LNCaP clone FGC (cell line): Measurements from ENCODE around the gene TBX5.

Experiments
- DNase-seq: peaks from one replicate; pipeline ENCODE4 v3.0.0-alpha.2; 2011; ENCODE audit warnings: low read depth
- H3K4me3 ChIP-seq: 2 replicates; pipeline ENCODE4 v1.5.1; 2011; ENCODE audit warnings: mild to moderate bottlenecking, low read depth, low read length, control low read depth
- TF ChIP-seq, protein P1 (sequence below): IDR thresholded peaks from 2 replicates; pipeline ENCODE4 v1.5.1; 2012; ENCODE audit warnings: mild to moderate bottlenecking; ENCODE audit not compliant: control insufficient read depth, insufficient read depth; ENCODE audit errors: extremely low read depth

TBX5 gene

DNA sequence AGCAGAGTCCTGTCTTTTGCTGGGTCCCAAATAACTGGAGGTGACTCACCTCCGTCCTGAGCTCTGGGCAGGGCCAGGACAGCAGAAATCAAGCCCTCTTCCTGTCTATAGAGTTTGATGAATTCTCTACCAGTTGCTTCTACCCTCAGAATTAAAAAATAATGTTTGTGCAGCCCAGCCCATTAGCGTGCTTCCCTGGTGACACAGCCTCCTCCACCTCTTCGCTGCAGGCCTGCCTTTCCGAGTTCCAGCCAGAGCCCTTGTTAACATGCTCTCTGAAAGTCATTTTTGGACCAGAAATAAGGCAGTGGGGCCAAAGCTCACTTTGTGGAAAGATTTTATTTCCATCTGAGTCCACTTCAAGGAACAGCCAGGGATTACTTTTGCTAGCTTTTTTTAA lies 94.0 kb downstream of the TBX5 start:
- H3K4me3 ChIP-seq: no peak overlapping the region
- TF ChIP-seq, protein P1, sequence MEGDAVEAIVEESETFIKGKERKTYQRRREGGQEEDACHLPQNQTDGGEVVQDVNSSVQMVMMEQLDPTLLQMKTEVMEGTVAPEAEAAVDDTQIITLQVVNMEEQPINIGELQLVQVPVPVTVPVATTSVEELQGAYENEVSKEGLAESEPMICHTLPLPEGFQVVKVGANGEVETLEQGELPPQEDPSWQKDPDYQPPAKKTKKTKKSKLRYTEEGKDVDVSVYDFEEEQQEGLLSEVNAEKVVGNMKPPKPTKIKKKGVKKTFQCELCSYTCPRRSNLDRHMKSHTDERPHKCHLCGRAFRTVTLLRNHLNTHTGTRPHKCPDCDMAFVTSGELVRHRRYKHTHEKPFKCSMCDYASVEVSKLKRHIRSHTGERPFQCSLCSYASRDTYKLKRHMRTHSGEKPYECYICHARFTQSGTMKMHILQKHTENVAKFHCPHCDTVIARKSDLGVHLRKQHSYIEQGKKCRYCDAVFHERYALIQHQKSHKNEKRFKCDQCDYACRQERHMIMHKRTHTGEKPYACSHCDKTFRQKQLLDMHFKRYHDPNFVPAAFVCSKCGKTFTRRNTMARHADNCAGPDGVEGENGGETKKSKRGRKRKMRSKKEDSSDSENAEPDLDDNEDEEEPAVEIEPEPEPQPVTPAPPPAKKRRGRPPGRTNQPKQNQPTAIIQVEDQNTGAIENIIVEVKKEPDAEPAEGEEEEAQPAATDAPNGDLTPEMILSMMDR: no peak
- no peak for DNase-seq

- no peak overlapping the region for H3K4me3 ChIP-seq
- TF ChIP-seq, protein P1: no peak
- DNase-seq: no peak
These were observed 99.3 kb downstream of the TBX5 start for GRCh38 chr12:114306646-114307045.

GRCh38 chr12:114305446-114305845 lies 100.5 kb downstream of the TBX5 start:
- no peak for DNase-seq
- TF ChIP-seq, protein P1: no peak
- H3K4me3 ChIP-seq: no peak overlapping the region
